ENCODE results near the gene ARID1B.
A peak's percentile ranks its signal among the peaks of the same experiment; 100 is the strongest.

Gene ARID1B

DNA sequence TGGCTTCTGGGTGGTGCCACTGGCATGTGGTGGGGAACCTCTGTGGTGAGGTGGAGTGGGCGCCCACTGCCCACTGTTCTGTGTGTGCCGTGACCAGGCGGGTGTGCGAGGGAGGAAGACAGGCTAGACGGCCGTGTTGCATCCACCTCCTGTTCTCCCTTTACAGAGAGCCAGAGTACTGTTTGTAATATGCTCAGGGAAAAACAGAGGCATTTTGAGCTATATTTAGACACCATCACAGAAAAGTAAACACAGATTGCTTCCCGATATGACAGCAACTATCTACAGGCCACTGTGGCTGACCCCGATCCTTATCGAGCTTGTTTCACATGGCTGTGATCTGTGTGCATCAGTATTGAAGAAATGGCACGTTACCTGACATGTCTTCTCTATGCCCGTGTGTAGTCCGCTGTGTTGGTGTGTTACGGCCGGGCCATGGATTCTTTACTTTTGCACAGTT, 45.6 kb downstream of the ARID1B start:
- no peak overlapping the region for H4K8ac ChIP-seq (ENCODE audit: low read depth, low read length)
- H3K9me3 ChIP-seq (replicated peaks in 1 of 2; ENCODE audit: control insufficient read depth in 2 of 2, insufficient read depth in 1 of 2, low read depth in 1 of 2, low read length in 2 of 2), result no peaks in the 10 kb centered on the region
- H2AFZ ChIP-seq (ENCODE audit: low read length), result no peak overlapping the region
- no peak overlapping the region for H2BK120ac ChIP-seq (ENCODE audit: low read depth, low read length)
- H3K27me3 ChIP-seq (ENCODE audit: control insufficient read depth in 3 of 3, insufficient read depth in 3 of 3, low read depth in 1 of 3, low read length in 3 of 3), result peaks cover 0 to 2% (median 0%) of the 10 kb centered on the region in 3 experiments
- H3K4me1 ChIP-seq (ENCODE audit: control insufficient read depth in 2 of 2, insufficient read depth in 1 of 2, low read depth in 1 of 2, low read length in 2 of 2), result peaks cover 3 to 16% of the 10 kb centered on the region in 2 donors
- H3K4me2 ChIP-seq (ENCODE audit: insufficient read depth, low read length, poor library complexity, severe bottlenecking), result no peak overlapping the region
- H2AK5ac ChIP-seq (ENCODE audit: low read depth, low read length), result no peak overlapping the region
- H3K23ac ChIP-seq (ENCODE audit: low read depth, low read length, poor library complexity), result no peak overlapping the region
- H3K18ac ChIP-seq (ENCODE audit: low read length), result no peak overlapping the region
- no peak overlapping the region for H3K14ac ChIP-seq (ENCODE audit: low read length)
- H4K91ac ChIP-seq (ENCODE audit: low read depth, low read length, poor library complexity), result no peak overlapping the region
- H2BK12ac ChIP-seq (ENCODE audit: low read length), result no peak overlapping the region
- peaks cover 0 to 12% of the 10 kb centered on the region in 2 donors for H3K36me3 ChIP-seq (replicated peaks in 1 of 2; ENCODE audit: control insufficient read depth in 2 of 2, insufficient read depth in 2 of 2, low read length in 2 of 2)
- no peak overlapping the region for H3K27ac ChIP-seq (replicated peaks; ENCODE audit: low read length)
- no peak overlapping the region for H3K4ac ChIP-seq (ENCODE audit: low read length)
- WGBS, 2 donors (ENCODE audit: extremely low coverage in 2 of 2, insufficient read length in 2 of 2, insufficient replicate concordance in 1 of 2), result no CpG with 5 or more reads among the region's 14 CpGs
- H2BK15ac ChIP-seq (ENCODE audit: low read length), result no peak overlapping the region
- H3K4me3 ChIP-seq (ENCODE audit: low read length in 2 of 2), result no peak overlapping the region
- H3K79me1 ChIP-seq (ENCODE audit: low read depth, low read length), result peaks cover 17% of the 10 kb centered on the region
- DNase-seq (ENCODE audit: low spot score), result no peak
- no peak overlapping the region for H2BK5ac ChIP-seq (ENCODE audit: low read length)
- H3K9ac ChIP-seq (ENCODE audit: low read depth, low read length, poor library complexity), result no peak overlapping the region

DNA sequence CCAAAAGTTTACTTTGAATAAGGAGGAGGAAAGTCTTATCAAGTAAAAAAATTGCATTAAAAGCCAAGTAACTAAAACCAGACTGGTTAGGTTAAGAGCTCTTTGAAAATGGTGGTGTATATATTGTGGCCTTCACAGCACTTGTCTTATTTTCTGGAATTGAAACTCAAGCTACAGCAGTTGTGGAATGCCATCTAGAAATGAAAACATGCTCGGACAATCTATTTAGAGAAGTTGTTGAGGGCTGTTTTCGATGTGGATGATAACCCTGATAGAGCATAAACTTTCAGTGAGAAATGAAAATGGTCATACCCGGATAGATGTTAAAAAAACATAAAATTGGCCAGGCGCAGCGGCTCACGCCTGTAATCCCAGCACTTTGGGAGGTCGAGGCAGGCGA, 47.0 kb downstream of the ARID1B start:
- Histone ChIP-seq H2AFZ (ENCODE audit: low read length) (no peak overlapping the region), H2BK120ac (ENCODE audit: low read depth, low read length) (no peak overlapping the region), H3K27ac (replicated peaks; ENCODE audit: low read length) (no peak overlapping the region), H3K23ac (ENCODE audit: low read depth, low read length, poor library complexity) (no peak overlapping the region), H3K18ac (ENCODE audit: low read length) (no peak overlapping the region), H2BK5ac (ENCODE audit: low read length) (no peak overlapping the region), H3K4me1 (ENCODE audit: control insufficient read depth in 2 of 2, insufficient read depth in 1 of 2, low read depth in 1 of 2, low read length in 2 of 2) (peaks cover 3 to 16% of the 10 kb centered on the region in 2 donors), H3K14ac (ENCODE audit: low read length) (no peak overlapping the region), H2BK12ac (ENCODE audit: low read length) (no peak overlapping the region), H3K9ac (ENCODE audit: low read depth, low read length, poor library complexity) (no peak overlapping the region), H3K36me3 (replicated peaks in 1 of 2; ENCODE audit: control insufficient read depth in 2 of 2, insufficient read depth in 2 of 2, low read length in 2 of 2) (peaks cover under 1 to 15% of the 10 kb centered on the region in 2 donors), H4K91ac (ENCODE audit: low read depth, low read length, poor library complexity) (no peak overlapping the region), H4K8ac (ENCODE audit: low read depth, low read length) (no peak overlapping the region), H3K79me1 (ENCODE audit: low read depth, low read length) (peaks cover 17% of the 10 kb centered on the region), H3K4me2 (ENCODE audit: insufficient read depth, low read length, poor library complexity, severe bottlenecking) (no peak overlapping the region), H3K4me3 (ENCODE audit: low read length in 2 of 2) (no peak overlapping the region), H3K4ac (ENCODE audit: low read length) (no peak overlapping the region), H3K27me3 (ENCODE audit: control insufficient read depth in 3 of 3, insufficient read depth in 3 of 3, low read depth in 1 of 3, low read length in 3 of 3) (peaks cover 0 to 2% (median 0%) of the 10 kb centered on the region in 3 experiments), H2AK5ac (ENCODE audit: low read depth, low read length) (no peak overlapping the region), H2BK15ac (ENCODE audit: low read length) (no peak overlapping the region), H3K9me3 (replicated peaks in 1 of 2; ENCODE audit: control insufficient read depth in 2 of 2, insufficient read depth in 1 of 2, low read depth in 1 of 2, low read length in 2 of 2) (no peaks in the 10 kb centered on the region)
- WGBS, 2 donors (ENCODE audit: extremely low coverage in 2 of 2, insufficient read length in 2 of 2, insufficient replicate concordance in 1 of 2), result no CpG with 5 or more reads among the region's 8 CpGs
- no peak for DNase-seq (ENCODE audit: low spot score)

DNA sequence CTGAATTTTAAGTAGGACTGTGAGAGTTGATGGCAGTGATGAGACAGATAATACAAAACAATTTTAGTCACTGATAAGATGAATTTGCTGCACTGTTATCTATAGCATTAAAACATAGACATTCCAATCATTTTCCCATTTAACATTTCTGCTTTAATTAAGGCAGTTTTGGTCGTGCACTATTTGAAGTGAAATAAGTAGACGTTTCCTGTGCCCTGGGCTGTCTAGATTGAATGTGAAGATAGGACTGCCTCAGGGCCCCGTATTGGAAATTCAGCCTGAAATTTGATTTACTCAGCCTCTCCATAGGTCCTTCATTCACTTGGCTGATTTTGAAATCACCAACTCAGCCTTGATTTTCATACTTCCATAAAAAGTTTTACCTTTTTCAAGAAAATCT, 48.3 kb downstream of the ARID1B start:
- Histone ChIP-seq H3K18ac (ENCODE audit: low read length) (no peak overlapping the region), H3K27ac (replicated peaks; ENCODE audit: low read length) (no peak overlapping the region), H2AFZ (ENCODE audit: low read length) (no peak overlapping the region), H3K4me3 (ENCODE audit: low read length in 2 of 2) (no peak overlapping the region), H3K9ac (ENCODE audit: low read depth, low read length, poor library complexity) (no peak overlapping the region), H3K23ac (ENCODE audit: low read depth, low read length, poor library complexity) (no peak overlapping the region), H3K36me3 (replicated peaks in 1 of 2; ENCODE audit: control insufficient read depth in 2 of 2, insufficient read depth in 2 of 2, low read length in 2 of 2) (peaks cover 4 to 29% of the 10 kb centered on the region in 2 donors), H3K27me3 (ENCODE audit: control insufficient read depth in 3 of 3, insufficient read depth in 3 of 3, low read depth in 1 of 3, low read length in 3 of 3) (peaks cover 0 to 2% (median 0%) of the 10 kb centered on the region in 3 experiments), H3K4me2 (ENCODE audit: insufficient read depth, low read length, poor library complexity, severe bottlenecking) (no peak overlapping the region), H3K4me1 (ENCODE audit: control insufficient read depth in 2 of 2, insufficient read depth in 1 of 2, low read depth in 1 of 2, low read length in 2 of 2) (peaks cover 0 to 10% of the 10 kb centered on the region in 2 donors), H2BK5ac (ENCODE audit: low read length) (no peak overlapping the region), H3K14ac (ENCODE audit: low read length) (no peak overlapping the region), H3K9me3 (replicated peaks in 1 of 2; ENCODE audit: control insufficient read depth in 2 of 2, insufficient read depth in 1 of 2, low read depth in 1 of 2, low read length in 2 of 2) (no peaks in the 10 kb centered on the region), H4K8ac (ENCODE audit: low read depth, low read length) (no peak overlapping the region), H3K4ac (ENCODE audit: low read length) (no peak overlapping the region), H2BK120ac (ENCODE audit: low read depth, low read length) (no peak overlapping the region), H4K91ac (ENCODE audit: low read depth, low read length, poor library complexity) (no peak overlapping the region), H2AK5ac (ENCODE audit: low read depth, low read length) (no peak overlapping the region), H2BK15ac (ENCODE audit: low read length) (no peak overlapping the region), H2BK12ac (ENCODE audit: low read length) (no peak overlapping the region), H3K79me1 (ENCODE audit: low read depth, low read length) (peaks cover 14% of the 10 kb centered on the region)
- WGBS, 2 donors (ENCODE audit: extremely low coverage in 2 of 2, insufficient read length in 2 of 2, insufficient replicate concordance in 1 of 2), result no CpG with 5 or more reads among the region's 3 CpGs
- DNase-seq (ENCODE audit: low spot score), result no peak

DNA sequence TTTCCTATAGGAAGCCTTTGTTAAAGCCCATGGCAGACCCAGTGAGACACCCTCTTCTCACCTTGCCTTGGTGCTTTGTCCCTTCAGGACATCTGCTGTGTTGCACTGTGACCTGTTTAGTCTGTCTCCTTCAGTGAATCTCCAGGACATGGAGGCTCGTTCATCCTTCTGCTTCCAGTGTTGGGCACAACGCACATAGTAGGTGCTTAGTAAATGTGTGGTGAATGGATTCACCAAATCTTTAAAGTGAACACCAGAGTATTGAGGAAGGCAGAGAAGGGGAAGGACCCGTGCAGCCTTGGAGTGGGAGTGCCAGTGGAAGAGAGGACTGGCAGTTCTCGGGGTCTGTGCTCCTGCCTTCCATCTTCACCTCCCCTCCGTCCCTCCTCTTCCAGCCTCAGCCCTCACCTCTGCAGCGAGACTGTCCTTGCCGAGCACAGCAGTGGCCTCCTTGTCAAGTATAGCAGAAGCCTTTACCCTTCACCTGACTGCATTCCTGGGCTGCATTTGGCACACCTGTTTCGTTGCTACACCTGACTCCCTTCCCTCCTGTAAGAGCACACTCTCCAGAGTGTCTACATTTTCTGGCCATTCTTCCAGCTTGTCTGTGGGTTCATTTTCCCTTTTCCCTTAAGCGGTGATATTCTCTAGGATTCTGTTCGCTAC, 49.2 kb downstream of the ARID1B start:
- H3K27me3 ChIP-seq (ENCODE audit: control insufficient read depth in 3 of 3, insufficient read depth in 3 of 3, low read depth in 1 of 3, low read length in 3 of 3), result peaks cover 0 to 2% (median 0%) of the 10 kb centered on the region in 3 experiments
- peak overlapping the region; percentile 40 for H3K18ac ChIP-seq (ENCODE audit: low read length)
- no peak overlapping the region for H2AK5ac ChIP-seq (ENCODE audit: low read depth, low read length)
- H4K8ac ChIP-seq (ENCODE audit: low read depth, low read length), result no peak overlapping the region
- H4K91ac ChIP-seq (ENCODE audit: low read depth, low read length, poor library complexity), result no peak overlapping the region
- H3K4me3 ChIP-seq (ENCODE audit: low read length in 2 of 2), result no peak overlapping the region
- peaks cover 0 to 10% of the 10 kb centered on the region in 2 donors for H3K4me1 ChIP-seq (ENCODE audit: control insufficient read depth in 2 of 2, insufficient read depth in 1 of 2, low read depth in 1 of 2, low read length in 2 of 2)
- no CpG with 5 or more reads among the region's 10 CpGs for WGBS, 2 donors (ENCODE audit: extremely low coverage in 2 of 2, insufficient read length in 2 of 2, insufficient replicate concordance in 1 of 2)
- H2BK120ac ChIP-seq (ENCODE audit: low read depth, low read length), result no peak overlapping the region
- no peak overlapping the region for H2AFZ ChIP-seq (ENCODE audit: low read length)
- H3K36me3 ChIP-seq (replicated peaks in 1 of 2; ENCODE audit: control insufficient read depth in 2 of 2, insufficient read depth in 2 of 2, low read length in 2 of 2), result peaks cover 4 to 38% of the 10 kb centered on the region in 2 donors
- H3K27ac ChIP-seq (replicated peaks; ENCODE audit: low read length), result no peak overlapping the region
- no peak overlapping the region for H3K9ac ChIP-seq (ENCODE audit: low read depth, low read length, poor library complexity)
- H3K79me1 ChIP-seq (ENCODE audit: low read depth, low read length), result peaks cover 14% of the 10 kb centered on the region
- H3K23ac ChIP-seq (ENCODE audit: low read depth, low read length, poor library complexity), result peak overlapping the region; percentile 4
- H3K9me3 ChIP-seq (replicated peaks in 1 of 2; ENCODE audit: control insufficient read depth in 2 of 2, insufficient read depth in 1 of 2, low read depth in 1 of 2, low read length in 2 of 2), result no peaks in the 10 kb centered on the region
- DNase-seq (ENCODE audit: low spot score), result no peak
- H3K14ac ChIP-seq (ENCODE audit: low read length), result no peak overlapping the region
- H3K4ac ChIP-seq (ENCODE audit: low read length), result no peak overlapping the region
- H3K4me2 ChIP-seq (ENCODE audit: insufficient read depth, low read length, poor library complexity, severe bottlenecking), result no peak overlapping the region
- H2BK15ac ChIP-seq (ENCODE audit: low read length), result no peak overlapping the region
- H2BK12ac ChIP-seq (ENCODE audit: low read length), result no peak overlapping the region
- H2BK5ac ChIP-seq (ENCODE audit: low read length), result no peak overlapping the region
